B cell (primary cell): ENCODE data around the gene TAMALIN. TPM values are rescaled to one million over a fixed set of nuclear protein-coding genes. Genes with fewer than 3 reads are reported as not detected.
A peak's percentile ranks its signal among the peaks of the same experiment; 100 is the strongest.

Experiments
- ATAC-seq: fragments of 200-7000 bp; cut with Tn5 transposase; one replicate; pipeline ENCODE4 v1.10.0; 2021; ENCODE audit warnings: low read depth, mild to moderate bottlenecking, moderate number of reproducible peaks, moderate library complexity
- CTCF ChIA-PET: fragments of 350-600 bp; sonication (Branson Sonifier 250); formaldehyde crosslinking; loops from one replicate; lab custom pipeline; 2021; ENCODE audit warnings: antibody characterized with exemption, inconsistent platforms; lab: Charles Lee
- POLR2A ChIA-PET: fragments of 350-600 bp; sonication (Branson Sonifier 250); formaldehyde crosslinking; loops from one replicate; lab custom pipeline; 2021; ENCODE audit warnings: antibody characterized with exemption; lab: Charles Lee
- DNase-seq: peaks from one replicate; pipeline ENCODE4 v3.0.0; 2013
- H2AFZ ChIP-seq: 2 replicates; pipeline ENCODE4 v1.6.1; 2012; ENCODE audit warnings: mild to moderate bottlenecking, low read depth, low read length; ENCODE audit not compliant: insufficient read depth, poor library complexity, severe bottlenecking
- H3K27ac ChIP-seq, 2 donors: 1 replicate in 1 of 2; 2 replicates in 1 of 2; pipeline ENCODE4 v1.5.1; 2012 to 2013; ENCODE audit warnings: low read length in 2 of 2, mild to moderate bottlenecking in 2 of 2, moderate library complexity in 1 of 2
- H3K27me3 ChIP-seq, 4 experiments: fragments of 200-600 bp in 1 of 4; sonication (generic) in 1 of 4; replicated peaks in 1 of 4; 1 replicate in 2 of 4; 2 replicates in 2 of 4; pipeline versions ENCODE4 v1.6.1 to v1.7.0; 2013 to 2016; ENCODE audit warnings: low read length in 3 of 4, mild to moderate bottlenecking in 2 of 4, mixed read lengths in 1 of 4, moderate library complexity in 1 of 4; ENCODE audit not compliant: insufficient read depth in 4 of 4, control insufficient read depth in 3 of 4; ENCODE audit errors: control extremely low read depth in 1 of 4
- H3K36me3 ChIP-seq, 2 experiments: replicated peaks in 1 of 2; 1 replicate in 1 of 2; 2 replicates in 1 of 2; pipeline versions ENCODE4 v1.6.1 to v1.7.1; 2013; ENCODE audit warnings: low read length in 1 of 2; ENCODE audit not compliant: insufficient read depth in 2 of 2, control insufficient read depth in 1 of 2; ENCODE audit errors: control extremely low read depth in 1 of 2, extremely low read depth in 1 of 2
- H3K4me1 ChIP-seq, 2 donors: fragments of 200-600 bp in 1 of 2; sonication (generic) in 1 of 2; 1 replicate in 1 of 2; 2 replicates in 1 of 2; pipeline versions ENCODE4 v1.5.1 to v1.6.1; 2013 to 2017; ENCODE audit warnings: low read length in 2 of 2; ENCODE audit not compliant: control insufficient read depth in 2 of 2, insufficient read depth in 2 of 2
- H3K4me2 ChIP-seq: replicated peaks from 2 replicates; pipeline ENCODE3; 2012; ENCODE audit warnings: mild to moderate bottlenecking, low read depth, low read length; ENCODE audit not compliant: poor library complexity, severe bottlenecking
- H3K4me3 ChIP-seq, 5 experiments: fragments of 200-600 bp in 1 of 5; sonication (generic) in 1 of 5; 1 replicate in 3 of 5; 2 replicates in 2 of 5; pipeline versions ENCODE4 v1.5.1 to v1.7.0; 2011 to 2016; ENCODE audit warnings: low read length in 4 of 5, mild to moderate bottlenecking in 4 of 5, low read depth in 2 of 5, control low read depth in 1 of 5, moderate library complexity in 1 of 5; ENCODE audit not compliant: insufficient read depth in 1 of 5; ENCODE audit errors: control extremely low read depth in 1 of 5, extremely low read depth in 1 of 5
- H3K79me2 ChIP-seq: fragments of 200-600 bp; sonication (generic); one replicate; pipeline ENCODE4 v1.6.0; 2016; ENCODE audit warnings: low read length; ENCODE audit not compliant: control insufficient read depth, insufficient read depth
- H3K9ac ChIP-seq: fragments of 200-600 bp; sonication (generic); 2 replicates; pipeline ENCODE4 v1.6.1; 2017; ENCODE audit warnings: mild to moderate bottlenecking, low read length, moderate library complexity
- H3K9me3 ChIP-seq, 3 donors: one replicate each; pipeline versions ENCODE4 v1.6.1 to v1.7.1; 2013; ENCODE audit warnings: low read length in 2 of 3; ENCODE audit not compliant: control insufficient read depth in 2 of 3, insufficient read depth in 1 of 3; ENCODE audit errors: control extremely low read depth in 1 of 3
- H4K20me1 ChIP-seq: 2 replicates; pipeline ENCODE4 v1.6.0; 2012; ENCODE audit warnings: mild to moderate bottlenecking, low read length; ENCODE audit not compliant: insufficient read depth, control insufficient read depth, poor library complexity, severe bottlenecking
- H3K27ac Mint-ChIP-seq: one replicate; pipeline ENCODE4 v1.8.0; 2021; ENCODE audit warnings: mixed read lengths
- H3K27me3 Mint-ChIP-seq: one replicate; pipeline ENCODE4 v1.8.0; 2021; ENCODE audit warnings: mixed read lengths
- H3K4me1 Mint-ChIP-seq: one replicate; pipeline ENCODE4 v1.8.0; 2021; ENCODE audit warnings: mixed read lengths
- H3K4me3 Mint-ChIP-seq: one replicate; pipeline ENCODE4 v1.8.0; 2021; ENCODE audit warnings: mixed read lengths
- H3K9me3 Mint-ChIP-seq: one replicate; pipeline ENCODE4 v1.8.0; 2022; ENCODE audit warnings: mixed read lengths; ENCODE audit not compliant: insufficient read depth
- EZH2 ChIP-seq: IDR thresholded peaks from 2 replicates; pipeline ENCODE4 v1.6.1; 2012; ENCODE audit warnings: borderline replicate concordance, low read depth, mild to moderate bottlenecking, moderate library complexity, low read length; ENCODE audit not compliant: insufficient read depth, poor library complexity, severe bottlenecking
- WGBS: methylation state at CpG from one replicate; pipeline ENCODE4 v1.1.5; 2013; ENCODE audit warnings: missing lambda C conversion rate; ENCODE audit not compliant: insufficient coverage; 5-methylcytosine and 5-hydroxymethylcytosine counted together
- intact Hi-C: fragments of 100-400 bp; cut with micrococcal nuclease; formaldehyde crosslinking; loops from one replicate; pipeline ENCODE4 v1.10.0; 2022
- polyA plus RNA-seq: library from polyadenylated mRNA; depleted of rRNA; stranded (reverse); fragments of >200 nt; gene quantifications from 2 replicates; pipeline ENCODE4 v1.2.3, GENCODE V29; 2012
- total RNA-seq, 2 donors: library from RNA; stranded (reverse); fragments of 120-200 nt in 1 of 2; gene quantifications; 1 replicate in 1 of 2; 2 replicates in 1 of 2; pipeline versions ENCODE4 v1.2.3 to v1.2.4, GENCODE V29; 2013 to 2022
- TF ChIP-seq, protein P1 (sequence below): fragments of 200-600 bp; IDR thresholded peaks from one replicate; pipeline ENCODE4 v1.8.0; 2022; ENCODE audit warnings: antibody characterized with exemption, mild to moderate bottlenecking

Gene TAMALIN
- total and polyA plus RNA-seq, 2 donors (not counting 1 experiment from before 2014, with no cell fraction given), result 139 to 151 TPM

DNA sequence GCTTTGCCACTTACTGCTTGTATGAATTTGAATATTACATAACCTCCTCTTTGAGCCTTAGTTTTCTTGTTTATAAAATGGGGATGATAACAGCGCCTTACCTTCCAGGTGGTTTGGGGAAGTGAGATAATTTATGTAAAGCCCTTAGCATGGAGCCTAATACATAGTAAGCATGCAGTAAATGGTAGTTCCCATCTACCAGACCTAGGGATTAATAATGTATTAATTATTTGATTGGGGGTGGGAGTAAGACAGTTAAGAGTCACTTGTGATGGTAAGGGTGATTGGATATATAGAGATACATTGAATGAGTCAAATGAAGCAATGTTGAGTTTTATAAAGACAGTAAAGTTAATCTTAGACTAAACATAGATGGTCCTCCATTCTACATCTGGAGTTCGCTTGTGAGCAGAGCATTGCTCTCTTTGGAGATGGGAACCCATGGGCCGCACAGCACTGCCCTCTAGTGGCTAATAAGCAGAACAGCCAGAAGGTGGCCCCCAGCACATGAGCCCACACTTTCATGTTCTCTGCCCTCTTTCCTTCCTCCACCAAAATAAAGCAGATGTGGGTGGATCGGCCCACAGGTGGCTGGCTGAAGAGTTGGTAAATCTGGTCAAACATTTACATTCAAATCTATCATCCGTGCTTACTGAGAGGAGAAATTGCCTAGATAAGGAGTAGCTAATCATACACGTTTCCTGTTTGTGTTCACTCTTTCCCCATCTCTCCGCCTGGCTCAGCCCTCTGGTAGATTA, 26.5 kb upstream of the TAMALIN start:
- no peak overlapping the region for H3K4me3 Mint-ChIP-seq

DNA sequence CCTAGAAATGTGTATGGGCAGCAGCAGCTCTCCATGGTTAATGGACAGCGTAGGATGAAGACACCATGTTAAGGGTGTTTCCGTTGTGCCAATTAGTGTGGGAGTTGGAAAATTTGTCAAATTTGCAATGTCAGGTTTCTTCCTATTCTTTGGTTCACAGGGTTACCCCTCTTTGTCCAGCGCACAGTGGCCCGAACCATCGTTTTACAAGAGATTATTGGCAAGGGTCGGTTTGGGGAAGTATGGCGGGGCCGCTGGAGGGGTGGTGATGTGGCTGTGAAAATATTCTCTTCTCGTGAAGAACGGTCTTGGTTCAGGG, 26.0 kb upstream of the TAMALIN start:
- H3K4me2 ChIP-seq, result no peak overlapping the region
- no peak overlapping the region for H3K27ac Mint-ChIP-seq
- H2AFZ ChIP-seq, result peak overlapping the region; percentile 25
- no peak for TF ChIP-seq EZH2
- TF ChIP-seq, protein P1, sequence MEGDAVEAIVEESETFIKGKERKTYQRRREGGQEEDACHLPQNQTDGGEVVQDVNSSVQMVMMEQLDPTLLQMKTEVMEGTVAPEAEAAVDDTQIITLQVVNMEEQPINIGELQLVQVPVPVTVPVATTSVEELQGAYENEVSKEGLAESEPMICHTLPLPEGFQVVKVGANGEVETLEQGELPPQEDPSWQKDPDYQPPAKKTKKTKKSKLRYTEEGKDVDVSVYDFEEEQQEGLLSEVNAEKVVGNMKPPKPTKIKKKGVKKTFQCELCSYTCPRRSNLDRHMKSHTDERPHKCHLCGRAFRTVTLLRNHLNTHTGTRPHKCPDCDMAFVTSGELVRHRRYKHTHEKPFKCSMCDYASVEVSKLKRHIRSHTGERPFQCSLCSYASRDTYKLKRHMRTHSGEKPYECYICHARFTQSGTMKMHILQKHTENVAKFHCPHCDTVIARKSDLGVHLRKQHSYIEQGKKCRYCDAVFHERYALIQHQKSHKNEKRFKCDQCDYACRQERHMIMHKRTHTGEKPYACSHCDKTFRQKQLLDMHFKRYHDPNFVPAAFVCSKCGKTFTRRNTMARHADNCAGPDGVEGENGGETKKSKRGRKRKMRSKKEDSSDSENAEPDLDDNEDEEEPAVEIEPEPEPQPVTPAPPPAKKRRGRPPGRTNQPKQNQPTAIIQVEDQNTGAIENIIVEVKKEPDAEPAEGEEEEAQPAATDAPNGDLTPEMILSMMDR, result no peak
- no peaks in the 10 kb centered on the region for H3K9me3 ChIP-seq
- peaks cover 10% of the 10 kb centered on the region for H3K4me1 Mint-ChIP-seq
- peaks cover 3 to 6% of the 10 kb centered on the region in 2 donors for H3K4me1 ChIP-seq
- no peak for ATAC-seq
- no peaks in the 10 kb centered on the region for H3K27me3 ChIP-seq
- peaks cover 3 to 5% of the 10 kb centered on the region in 2 experiments for H3K36me3 ChIP-seq
- 76% methylated on average over 9 of the region's 10 CpGs for WGBS
- no peak overlapping the region for H3K4me3 ChIP-seq
- H3K79me2 ChIP-seq, result no peaks in the 10 kb centered on the region
- H3K9me3 Mint-ChIP-seq, result no peaks in the 10 kb centered on the region
- POLR2A ChIA-PET, result no interaction called here
- intact Hi-C loops, result loop anchor here (1.0 kb wide), 4 partner anchors 9 to 559 kb away; no protein-coding TSS in a partner anchor
- no peak overlapping the region for H3K9ac ChIP-seq
- no peak overlapping the region for H3K4me3 Mint-ChIP-seq
- H3K27ac ChIP-seq, result no peak overlapping the region
- CTCF ChIA-PET, result interaction anchor here (0.7 to 21.2 kb wide), 19 partner anchors 10 to 244 kb away, joined by 3 to 707 read pairs (median 4); no protein-coding TSS in a partner anchor
- H4K20me1 ChIP-seq, result no peaks in the 10 kb centered on the region
- H3K27me3 Mint-ChIP-seq, result no peaks in the 10 kb centered on the region
- no peak for DNase-seq

More for the DNA sequence above, 26.5 kb upstream of the TAMALIN start:
- peaks cover 3 to 6% of the 10 kb centered on the region in 2 donors for H3K4me1 ChIP-seq
- peaks cover 1 to 5% of the 10 kb centered on the region in 2 experiments for H3K36me3 ChIP-seq
- no peaks in the 10 kb centered on the region for H3K27me3 ChIP-seq
- Mint-ChIP-seq H3K4me1 (peaks cover 10% of the 10 kb centered on the region), H3K27ac (no peak overlapping the region), H3K27me3 (no peaks in the 10 kb centered on the region), H3K9me3 (no peaks in the 10 kb centered on the region)
- CTCF ChIA-PET, result interaction anchor here (0.7 to 21.2 kb wide), 19 partner anchors 9 to 243 kb away, joined by 3 to 707 read pairs (median 4); no protein-coding TSS in a partner anchor
- no peak overlapping the region for H3K4me2 ChIP-seq
- H3K4me3 ChIP-seq, result no peak overlapping the region
- no peak overlapping the region for H3K27ac ChIP-seq
- DNase-seq, result peak; percentile 84
- H3K9ac ChIP-seq, result no peak overlapping the region
- H4K20me1 ChIP-seq, result no peaks in the 10 kb centered on the region
- H3K9me3 ChIP-seq, result no peaks in the 10 kb centered on the region
- POLR2A ChIA-PET, result no interaction called here
- no peak for TF ChIP-seq EZH2
- TF ChIP-seq, protein P1, result peak; percentile 94
- no peaks in the 10 kb centered on the region for H3K79me2 ChIP-seq
- WGBS, result 0% methylated on average over 1 of the region's 7 CpGs
- peak overlapping the region; percentile 25 for H2AFZ ChIP-seq
- ATAC-seq, result peak; percentile 97
- intact Hi-C loops, result loop anchor here (1.0 kb wide), 4 partner anchors 9 to 559 kb away; no protein-coding TSS in a partner anchor
